Transverse colon (tissue), 4 donors: ENCODE measurements around the gene C1orf210.

Source experiments
- POLR2AphosphoS5 ChIP-seq, 3 donors: sonication (generic); formaldehyde crosslinking; IDR thresholded peaks; one replicate each; pipeline ENCODE4 v1.6.1; 2016; ENCODE audit warnings: antibody characterized with exemption in 3 of 3
- TF ChIP-seq, protein P1 (sequence below), 5 experiments: fragments of 200-600 bp in 3 of 5; fragments of 450-650 bp in 2 of 5; sonication (generic) in 3 of 5; IDR thresholded peaks; 1 replicate in 2 of 5; 2 replicates in 3 of 5; pipeline ENCODE4 v1.5.1; 2016 to 2017; ENCODE audit warnings: antibody characterized with exemption in 5 of 5, inconsistent platforms in 3 of 5, mild to moderate bottlenecking in 2 of 5, moderate library complexity in 1 of 5

DNA sequence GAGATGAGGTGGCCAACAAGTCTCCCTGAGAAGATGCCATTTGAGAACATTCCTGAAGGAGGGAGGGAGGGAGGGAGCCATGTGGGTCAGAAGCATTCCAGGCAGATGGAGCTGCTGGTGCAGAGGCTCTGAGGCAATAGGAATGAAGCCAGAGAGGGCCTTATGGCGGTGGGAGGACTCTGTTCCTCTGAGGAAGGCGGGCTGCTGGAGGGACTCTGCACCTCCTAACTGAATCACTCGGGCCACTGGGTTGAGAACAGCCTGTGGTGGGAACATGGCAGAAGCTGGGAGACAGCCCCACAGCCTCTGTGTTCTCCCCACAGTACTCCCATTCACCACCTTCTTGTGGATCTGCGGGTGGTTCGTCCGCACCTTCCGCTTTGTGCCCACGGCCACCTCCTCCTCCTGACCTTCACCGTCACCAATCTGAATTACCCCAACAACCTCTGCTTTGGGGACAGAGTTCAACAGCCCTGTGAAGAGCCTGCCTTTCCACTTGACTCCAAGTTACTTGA, 18.0 kb downstream of the C1orf210 start:
- TF ChIP-seq, protein P1, sequence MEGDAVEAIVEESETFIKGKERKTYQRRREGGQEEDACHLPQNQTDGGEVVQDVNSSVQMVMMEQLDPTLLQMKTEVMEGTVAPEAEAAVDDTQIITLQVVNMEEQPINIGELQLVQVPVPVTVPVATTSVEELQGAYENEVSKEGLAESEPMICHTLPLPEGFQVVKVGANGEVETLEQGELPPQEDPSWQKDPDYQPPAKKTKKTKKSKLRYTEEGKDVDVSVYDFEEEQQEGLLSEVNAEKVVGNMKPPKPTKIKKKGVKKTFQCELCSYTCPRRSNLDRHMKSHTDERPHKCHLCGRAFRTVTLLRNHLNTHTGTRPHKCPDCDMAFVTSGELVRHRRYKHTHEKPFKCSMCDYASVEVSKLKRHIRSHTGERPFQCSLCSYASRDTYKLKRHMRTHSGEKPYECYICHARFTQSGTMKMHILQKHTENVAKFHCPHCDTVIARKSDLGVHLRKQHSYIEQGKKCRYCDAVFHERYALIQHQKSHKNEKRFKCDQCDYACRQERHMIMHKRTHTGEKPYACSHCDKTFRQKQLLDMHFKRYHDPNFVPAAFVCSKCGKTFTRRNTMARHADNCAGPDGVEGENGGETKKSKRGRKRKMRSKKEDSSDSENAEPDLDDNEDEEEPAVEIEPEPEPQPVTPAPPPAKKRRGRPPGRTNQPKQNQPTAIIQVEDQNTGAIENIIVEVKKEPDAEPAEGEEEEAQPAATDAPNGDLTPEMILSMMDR (IDR thresholded peaks at IDR 0.05): no peak
- TF ChIP-seq POLR2AphosphoS5 (IDR thresholded peaks at IDR 0.05): no peak
